GM03348 (cell line): ENCODE data around the gene ANKRD1.

Experiments used
- DNase-seq: peaks from one replicate; pipeline ENCODE4 v3.0.0; 2012; ENCODE audit warnings: low spot score

The ANKRD1 gene

GRCh38 chr10:90935581-90936275 is 14.8 kb upstream of the ANKRD1 start:
- no peak for DNase-seq

- peak; percentile 88 for DNase-seq
Measured at GRCh38 chr10:90930971-90931871, 10.3 kb upstream of the ANKRD1 start.

GRCh38 chr10:90930070-90930837 is 9.4 kb upstream of the ANKRD1 start:
- DNase-seq, result peak; percentile 73

- DNase-seq, result no peak
Measured at GRCh38 chr10:90929179-90929578, 8.3 kb upstream of the ANKRD1 start.

GRCh38 chr10:90927293-90927692 is 6.4 kb upstream of the ANKRD1 start:
- no peak for DNase-seq

- DNase-seq, result no peak
Measured at GRCh38 chr10:90925079-90926029, 4.5 kb upstream of the ANKRD1 start.

GRCh38 chr10:90924552-90924951 is 3.7 kb upstream of the ANKRD1 start:
- no peak for DNase-seq

GRCh38 chr10:90923111-90923731 is 2.3 kb upstream of the ANKRD1 start:
- no peak for DNase-seq

- DNase-seq, result no peak
Measured at GRCh38 chr10:90921906-90922305, 1.0 kb upstream of the ANKRD1 start.

GRCh38 chr10:90919683-90920574 is 958 bp downstream of the ANKRD1 start:
- no peak for DNase-seq

GRCh38 chr10:90917968-90918318 is 2.9 kb downstream of the ANKRD1 start:
- no peak for DNase-seq

- DNase-seq, result no peak
Measured at GRCh38 chr10:90917238-90917967, 3.5 kb downstream of the ANKRD1 start.

- DNase-seq, result no peak
Measured at GRCh38 chr10:90916392-90917237, 4.3 kb downstream of the ANKRD1 start.

- no peak for DNase-seq
Measured at GRCh38 chr10:90915766-90916075, 5.2 kb downstream of the ANKRD1 start.

GRCh38 chr10:90914992-90915765 is 5.7 kb downstream of the ANKRD1 start:
- no peak for DNase-seq

- no peak for DNase-seq
Measured at GRCh38 chr10:90913774-90914420, 7.0 kb downstream of the ANKRD1 start.

GRCh38 chr10:90912854-90913479 is 7.9 kb downstream of the ANKRD1 start:
- DNase-seq, result no peak
